ENCODE data around the gene TXNDC11.

DNA sequence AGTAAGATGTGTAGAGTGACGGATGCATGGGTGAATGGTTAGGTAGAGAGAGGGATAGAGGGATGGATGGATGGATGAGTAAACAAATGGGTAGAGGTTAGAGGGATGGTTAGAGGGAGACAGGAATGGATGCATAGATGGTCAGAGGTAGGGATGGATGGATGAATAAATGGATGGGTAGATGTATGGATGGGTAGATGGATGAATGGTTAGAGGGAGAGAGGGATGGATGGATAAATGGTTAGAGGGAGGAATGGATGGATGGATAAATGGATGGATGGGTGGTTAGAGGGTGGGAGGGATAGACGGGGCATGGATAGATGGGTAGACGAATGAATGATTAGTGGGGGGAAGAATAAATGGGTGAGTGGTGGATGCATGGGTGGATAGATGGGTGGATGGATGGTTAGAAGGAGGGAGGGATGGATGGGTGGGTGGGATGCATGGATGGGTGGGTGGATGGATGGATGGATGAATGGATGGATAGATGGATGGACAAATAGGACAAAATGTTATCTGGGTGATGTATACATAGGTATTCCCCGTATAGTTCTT, 103.6 kb downstream of the TXNDC11 start:
- no peak for TF ChIP-seq EZH2 (IDR thresholded peaks at IDR 0.05; ENCODE audit: insufficient read depth, poor library complexity, severe bottlenecking)
- TF ChIP-seq EZH2phosphoT487 (IDR thresholded peaks at IDR 0.05; ENCODE audit: insufficient read depth, low read depth), result no peak

Data from GM23248 (cell line).